HFF-Myc (cell line): ENCODE measurements around the gene HBE1.

Experiments
- DNase-seq: peaks from one replicate; pipeline ENCODE4 v3.0.0-alpha.2; 2011; ENCODE audit warnings: low read depth; ENCODE audit errors: extremely low read depth
- H3K4me3 ChIP-seq: replicated peaks from 2 replicates; pipeline ENCODE4 v1.5.1; 2011; ENCODE audit warnings: low read depth, mild to moderate bottlenecking, control low read depth, low read length
- TF ChIP-seq, protein P1 (sequence below): IDR thresholded peaks from 2 replicates; pipeline ENCODE4 v1.5.1; 2012; ENCODE audit warnings: mild to moderate bottlenecking, low read depth, low read length, control low read depth; ENCODE audit errors: missing control alignments

HBE1 gene

DNA sequence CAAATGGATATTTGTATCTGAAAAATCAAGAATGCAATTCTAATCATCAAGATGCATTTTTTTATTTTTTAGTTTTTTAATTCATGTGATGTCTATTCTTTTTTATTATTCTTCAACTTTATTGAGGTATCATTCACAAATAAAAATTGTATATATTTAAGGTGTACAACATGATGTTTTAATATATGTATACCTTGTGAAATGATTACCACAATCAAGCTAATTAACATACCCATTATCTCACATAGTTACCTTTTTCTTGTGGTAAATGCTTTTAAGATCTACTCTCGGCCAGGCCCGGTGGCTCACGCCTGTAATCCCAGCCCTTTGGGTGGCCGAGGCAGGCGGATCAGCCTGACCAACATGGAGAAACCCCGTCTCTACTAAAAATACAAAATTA, 46.6 kb downstream of the HBE1 start:
- H3K4me3 ChIP-seq, result no peak overlapping the region
- TF ChIP-seq, protein P1, sequence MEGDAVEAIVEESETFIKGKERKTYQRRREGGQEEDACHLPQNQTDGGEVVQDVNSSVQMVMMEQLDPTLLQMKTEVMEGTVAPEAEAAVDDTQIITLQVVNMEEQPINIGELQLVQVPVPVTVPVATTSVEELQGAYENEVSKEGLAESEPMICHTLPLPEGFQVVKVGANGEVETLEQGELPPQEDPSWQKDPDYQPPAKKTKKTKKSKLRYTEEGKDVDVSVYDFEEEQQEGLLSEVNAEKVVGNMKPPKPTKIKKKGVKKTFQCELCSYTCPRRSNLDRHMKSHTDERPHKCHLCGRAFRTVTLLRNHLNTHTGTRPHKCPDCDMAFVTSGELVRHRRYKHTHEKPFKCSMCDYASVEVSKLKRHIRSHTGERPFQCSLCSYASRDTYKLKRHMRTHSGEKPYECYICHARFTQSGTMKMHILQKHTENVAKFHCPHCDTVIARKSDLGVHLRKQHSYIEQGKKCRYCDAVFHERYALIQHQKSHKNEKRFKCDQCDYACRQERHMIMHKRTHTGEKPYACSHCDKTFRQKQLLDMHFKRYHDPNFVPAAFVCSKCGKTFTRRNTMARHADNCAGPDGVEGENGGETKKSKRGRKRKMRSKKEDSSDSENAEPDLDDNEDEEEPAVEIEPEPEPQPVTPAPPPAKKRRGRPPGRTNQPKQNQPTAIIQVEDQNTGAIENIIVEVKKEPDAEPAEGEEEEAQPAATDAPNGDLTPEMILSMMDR, result no peak
- DNase-seq, result no peak
